C4-2B (cell line): ENCODE measurements around the gene USP15.

Experiments used
- ZFX ChIP-seq: fragments of 450-650 bp; IDR thresholded peaks from 2 replicates; pipeline ENCODE4 v1.6.1; 2017
- TF ChIP-seq, protein P1 (sequence below): fragments of 450-650 bp; conservative IDR thresholded peaks from 2 replicates; pipeline ENCODE4 v1.5.1; 2017; ENCODE audit warnings: mild to moderate bottlenecking

- TF ChIP-seq, protein P1, sequence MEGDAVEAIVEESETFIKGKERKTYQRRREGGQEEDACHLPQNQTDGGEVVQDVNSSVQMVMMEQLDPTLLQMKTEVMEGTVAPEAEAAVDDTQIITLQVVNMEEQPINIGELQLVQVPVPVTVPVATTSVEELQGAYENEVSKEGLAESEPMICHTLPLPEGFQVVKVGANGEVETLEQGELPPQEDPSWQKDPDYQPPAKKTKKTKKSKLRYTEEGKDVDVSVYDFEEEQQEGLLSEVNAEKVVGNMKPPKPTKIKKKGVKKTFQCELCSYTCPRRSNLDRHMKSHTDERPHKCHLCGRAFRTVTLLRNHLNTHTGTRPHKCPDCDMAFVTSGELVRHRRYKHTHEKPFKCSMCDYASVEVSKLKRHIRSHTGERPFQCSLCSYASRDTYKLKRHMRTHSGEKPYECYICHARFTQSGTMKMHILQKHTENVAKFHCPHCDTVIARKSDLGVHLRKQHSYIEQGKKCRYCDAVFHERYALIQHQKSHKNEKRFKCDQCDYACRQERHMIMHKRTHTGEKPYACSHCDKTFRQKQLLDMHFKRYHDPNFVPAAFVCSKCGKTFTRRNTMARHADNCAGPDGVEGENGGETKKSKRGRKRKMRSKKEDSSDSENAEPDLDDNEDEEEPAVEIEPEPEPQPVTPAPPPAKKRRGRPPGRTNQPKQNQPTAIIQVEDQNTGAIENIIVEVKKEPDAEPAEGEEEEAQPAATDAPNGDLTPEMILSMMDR, result no peak
- no peak for TF ChIP-seq ZFX
Observed at GRCh38 chr12:62259631-62259992, 592 bp upstream of the USP15 start.
